HCT116 (cell line): ENCODE measurements around the gene CBX1. TPM values are rescaled to one million over a fixed set of nuclear protein-coding genes. Genes with fewer than 3 reads are reported as not detected.
"Not testable (repeated sequence)": the region's sequence is repeated elsewhere in the genome, so short reads cannot be mapped to it uniquely, and the experiment has no call there.

Experiments used
- ATAC-seq: fragments of 200-7000 bp; cut with Tn5 transposase; 2 replicates; pipeline ENCODE4 v1.9.1; 2020; ENCODE audit warnings: mild to moderate bottlenecking, moderate library complexity
- BruUV-seq: library from RNA; stranded (reverse); fragments of 400-500 nt; replicated peaks from 2 replicates; lab custom pipeline; 2021; lab: Mats Ljungman, UMichigan
- CTCF ChIA-PET: fragments of 300-600 bp; sonication (Branson Sonifier 250); formaldehyde crosslinking; loops from one replicate; lab custom pipeline; 2021; ENCODE audit warnings: antibody characterized with exemption; lab: Charles Lee
- POLR2A ChIA-PET: fragments of 300-600, 350-600 bp; sonication (Branson Sonifier 250); formaldehyde crosslinking; loops from one replicate; lab custom pipeline; 2021; ENCODE audit warnings: antibody characterized with exemption; lab: Charles Lee
- RAD21 ChIA-PET, 2 experiments: fragments of 300-600 bp; sonication (Branson Sonifier 250); formaldehyde crosslinking; loops; one replicate each; lab custom pipeline; 2023; ENCODE audit warnings: low total read pairs in 2 of 2; ENCODE audit not compliant: uncharacterized antibody in 2 of 2, unreplicated experiment in 2 of 2, low non-redundant PET in 1 of 2; lab: Charles Lee
- DNase-seq: peaks from one replicate; pipeline ENCODE4 v3.0.0-alpha.2; 2010; ENCODE audit warnings: low read depth, low spot score
- H2AFZ ChIP-seq: fragments of 200-600 bp; shearing (Covaris generic), sonication (generic); 2 replicates; pipeline ENCODE4 v1.6.1; 2017; ENCODE audit warnings: low read depth, mixed run types, mixed read lengths, antibody characterized with exemption, low read length; ENCODE audit not compliant: poor library complexity, severe bottlenecking
- H3K27ac ChIP-seq: 2 replicates; pipeline ENCODE4 v1.5.1; 2012; ENCODE audit warnings: low read depth, low read length
- H3K27me3 ChIP-seq: fragments of 200-600 bp; sonication (generic); 2 replicates; pipeline ENCODE4 v1.6.1; 2016; ENCODE audit warnings: mixed run types, low read length, mixed read lengths; ENCODE audit not compliant: insufficient read depth
- H3K36me3 ChIP-seq, 2 experiments: fragments of 200-500 bp in 1 of 2; fragments of 200-600 bp in 1 of 2; sonication (Bioruptor generic) in 1 of 2; sonication (generic) in 1 of 2; 2 replicates each; pipeline versions ENCODE4 v1.5.1 to v1.6.1; 2014 to 2016; ENCODE audit warnings: low read length in 2 of 2, inconsistent platforms in 1 of 2, mixed read lengths in 1 of 2, mixed run types in 1 of 2; ENCODE audit not compliant: insufficient read depth in 2 of 2, control insufficient read depth in 1 of 2
- H3K4me1 ChIP-seq, 2 experiments: fragments of 200-600 bp in 1 of 2; sonication (generic) in 1 of 2; 2 replicates each; pipeline versions ENCODE4 v1.5.1 to v1.6.1; 2012 to 2017; ENCODE audit warnings: low read length in 2 of 2, inconsistent platforms in 1 of 2, mild to moderate bottlenecking in 1 of 2, mixed read lengths in 1 of 2, mixed run types in 1 of 2, moderate library complexity in 1 of 2; ENCODE audit not compliant: insufficient read depth in 2 of 2, control insufficient read depth in 1 of 2
- H3K4me2 ChIP-seq: fragments of 200-600 bp; sonication (generic); 2 replicates; pipeline ENCODE4 v1.6.1; 2017; ENCODE audit warnings: mixed run types, low read length, mixed read lengths
- H3K4me3 ChIP-seq, 2 experiments: fragments of 200-600 bp in 1 of 2; sonication (generic) in 1 of 2; replicated peaks in 1 of 2; 2 replicates each; pipeline ENCODE4 v1.5.1; 2011 to 2016; ENCODE audit warnings: low read length in 2 of 2, control low read depth in 1 of 2, low read depth in 1 of 2, mild to moderate bottlenecking in 1 of 2, mixed read lengths in 1 of 2, mixed run types in 1 of 2
- H3K79me2 ChIP-seq: fragments of 200-600 bp; sonication (generic); 2 replicates; pipeline ENCODE4 v1.6.1; 2017; ENCODE audit warnings: mild to moderate bottlenecking, mixed run types, low read length, moderate library complexity, mixed read lengths; ENCODE audit not compliant: insufficient read depth
- H3K9ac ChIP-seq: fragments of 200-600 bp; sonication (generic); 2 replicates; pipeline ENCODE4 v1.6.1; 2016; ENCODE audit warnings: low read length, mixed read lengths
- H3K9me2 ChIP-seq: fragments of 200-600 bp; sonication (generic), shearing (Covaris generic); 2 replicates; pipeline ENCODE4 v1.6.1; 2017; ENCODE audit warnings: mixed run types, mild to moderate bottlenecking, moderate library complexity; ENCODE audit not compliant: insufficient read depth
- H3K9me3 ChIP-seq, 2 experiments: fragments of 200-500 bp in 1 of 2; fragments of 200-600 bp in 1 of 2; sonication (Bioruptor generic) in 1 of 2; sonication (generic) in 1 of 2; 2 replicates each; pipeline ENCODE4 v1.6.1; 2014 to 2017; ENCODE audit warnings: low read length in 2 of 2, mixed read lengths in 2 of 2, inconsistent platforms in 1 of 2, low read depth in 1 of 2, mild to moderate bottlenecking in 1 of 2, mixed run types in 1 of 2, moderate library complexity in 1 of 2; ENCODE audit not compliant: control insufficient read depth in 1 of 2, insufficient read depth in 1 of 2
- H4K20me1 ChIP-seq: fragments of 200-600 bp; sonication (generic), shearing (Covaris generic); 2 replicates; pipeline ENCODE4 v1.6.1; 2017; ENCODE audit warnings: mixed run types, mild to moderate bottlenecking, moderate library complexity; ENCODE audit not compliant: insufficient read depth
- CEBPB ChIP-seq: IDR thresholded peaks from 2 replicates; pipeline ENCODE4 v1.6.1; 2012; ENCODE audit warnings: low read depth
- ELF1 ChIP-seq: IDR thresholded peaks from 2 replicates; pipeline ENCODE4 v1.6.1; 2012; ENCODE audit warnings: low read depth, borderline replicate concordance
- EZH2 ChIP-seq: fragments of 200-600 bp; sonication (generic); IDR thresholded peaks from 2 replicates; pipeline ENCODE4 v1.6.1; 2017; ENCODE audit warnings: antibody characterized with exemption, mixed run types
- POLR2A ChIP-seq: IDR thresholded peaks from 2 replicates; pipeline ENCODE4 v1.7.0; 2011; ENCODE audit warnings: borderline replicate concordance; ENCODE audit not compliant: insufficient read depth, insufficient read length; ENCODE audit errors: extremely low read depth
- POLR2AphosphoS5 ChIP-seq: IDR thresholded peaks from 2 replicates; pipeline ENCODE4 v1.6.1; 2011; ENCODE audit warnings: mild to moderate bottlenecking, low read depth, low read length, moderate library complexity
- RAD21 ChIP-seq: IDR thresholded peaks from 2 replicates; pipeline ENCODE4 v1.6.1; 2012; ENCODE audit warnings: low read depth, mild to moderate bottlenecking
- SIN3A ChIP-seq: IDR thresholded peaks from 2 replicates; pipeline ENCODE4 v1.6.1; 2012; ENCODE audit warnings: low read depth
- SP1 ChIP-seq: IDR thresholded peaks from 2 replicates; pipeline ENCODE4 v1.6.1; 2012; ENCODE audit warnings: low read depth
- ZFX ChIP-seq: fragments of 450-650 bp; IDR thresholded peaks from 2 replicates; pipeline ENCODE4 v1.6.1; 2017
- ZNF274 ChIP-seq: fragments of 200-500 bp; sonication (Bioruptor generic); IDR thresholded peaks from 2 replicates; pipeline ENCODE4 v1.6.1; 2014; ENCODE audit warnings: mild to moderate bottlenecking, low read depth, low read length, inconsistent platforms
- intact Hi-C: fragments of 100-400 bp; cut with micrococcal nuclease; formaldehyde crosslinking; loops from 2 replicates; pipeline ENCODE4 v1.10.0; 2022
- total RNA-seq: library from RNA; stranded (reverse); gene quantifications from one replicate; pipeline ENCODE4 v1.2.1, GENCODE V29; 2021; ENCODE audit not compliant: unreplicated experiment

The CBX1 gene
- total RNA-seq, 1 experiment from 2014 or later, result 136 TPM

DNA sequence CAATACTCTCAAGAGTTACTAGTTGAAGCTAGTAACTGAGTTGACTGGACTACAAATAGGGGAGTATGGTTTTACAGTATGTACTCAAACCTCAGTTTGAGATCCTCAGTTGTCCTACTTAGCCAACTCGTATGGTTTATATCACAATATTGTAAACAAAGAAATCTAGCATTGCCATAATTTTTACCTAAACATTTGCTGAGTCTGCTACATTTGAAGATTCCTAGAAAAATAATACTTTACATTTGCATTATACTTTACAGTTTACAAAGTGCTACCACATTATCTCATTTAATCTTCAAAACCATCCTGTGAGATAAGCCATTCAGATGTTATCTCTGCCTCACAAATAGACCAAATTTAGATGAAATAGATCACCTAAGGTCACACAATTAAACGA, 16.3 kb downstream of the CBX1 start:
- ChIA-PET POLR2A (interaction anchor here (2.4 kb wide), 1 partner anchor 36 kb away, joined by 9 read pairs; the partner anchor contains the start of gene NFE2L1), RAD21 (no interaction called here), CTCF (interaction anchor here (1.4 kb wide), 1 partner anchor 9 kb away, joined by 3 read pairs; no protein-coding TSS in a partner anchor)
- no peaks in the 10 kb centered on the region for H3K9me2 ChIP-seq
- no peak overlapping the region for H3K9ac ChIP-seq
- H3K9me3 ChIP-seq, result no peaks in the 10 kb centered on the region
- DNase-seq, result no peak
- TF ChIP-seq ZNF274 (no peak), ELF1 (no peak)
- peaks cover 92% of the 10 kb centered on the region for H3K79me2 ChIP-seq
- no peak overlapping the region for H3K4me2 ChIP-seq
- ATAC-seq, result no peak
- no peak overlapping the region for H3K4me3 ChIP-seq
- peaks cover 7% of the 10 kb centered on the region; the same call in 1 of the 2 replicates for H4K20me1 ChIP-seq
- H3K27me3 ChIP-seq, result no peaks in the 10 kb centered on the region
- peaks cover 3 to 7% of the 10 kb centered on the region in 2 experiments; a peak in 2 of 4 replicates for H3K4me1 ChIP-seq
- H3K36me3 ChIP-seq, result no peaks in the 10 kb centered on the region
- no peak overlapping the region for H2AFZ ChIP-seq
- no peak overlapping the region for H3K27ac ChIP-seq
- TSS peak; percentile 36 for BruUV-seq
- intact Hi-C loops, result no loop called here

GRCh38 chr17:48081858-48082257, 19.4 kb downstream of the CBX1 start:
- CTCF ChIA-PET, result interaction anchor here (0.6 to 3.8 kb wide), 6 partner anchors 10 to 56 kb away, joined by 3 to 56 read pairs (median 20); partner anchors contain the start of gene NFE2L1

DNA sequence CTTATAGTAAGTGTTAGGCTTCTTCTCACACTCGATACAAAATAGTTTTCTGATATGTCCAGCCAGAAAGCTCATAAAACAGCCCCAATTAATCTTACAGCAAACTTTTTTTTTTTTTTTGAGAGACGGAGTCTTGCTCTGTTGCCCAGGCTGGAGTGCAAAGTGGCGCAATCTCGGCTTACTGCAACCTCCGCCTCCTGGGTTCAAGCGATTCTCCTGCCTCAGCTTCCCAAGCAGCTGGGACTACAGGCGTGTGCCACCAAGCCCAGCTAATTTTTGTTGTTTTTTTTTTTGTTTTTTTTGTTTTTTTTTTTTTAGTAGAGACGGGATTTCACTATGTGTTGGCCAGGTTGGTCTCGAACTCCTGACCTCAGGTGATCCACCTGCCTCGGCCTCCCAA, 24.1 kb downstream of the CBX1 start:
- BruUV-seq, H2AFZ ChIP-seq, DNase-seq, RAD21 ChIA-PET, H3K27ac ChIP-seq, H3K4me3 ChIP-seq, H3K4me2 ChIP-seq, H3K27me3 ChIP-seq, H3K9me3 ChIP-seq, H4K20me1 ChIP-seq, H3K4me1 ChIP-seq, ATAC-seq, H3K9me2 ChIP-seq, H3K9ac ChIP-seq, intact Hi-C loops: not testable (repeated sequence)
- ChIA-PET CTCF (interaction anchor here (1.7 to 7.9 kb wide), 2 partner anchors 9 to 51 kb away, joined by 4 to 79 read pairs; no protein-coding TSS in a partner anchor), POLR2A (interaction anchor here (1.4 kb wide), 1 partner anchor 23 kb away, joined by 3 read pairs; no protein-coding TSS in a partner anchor)
- Histone ChIP-seq H3K36me3 (peaks cover 28 to 35% of the 10 kb centered on the region in 2 experiments; a peak in 3 of 4 replicates), H3K79me2 (peaks cover 64% of the 10 kb centered on the region)

More at GRCh38 chr17:48081858-48082257, 19.4 kb downstream of the CBX1 start:
- Histone ChIP-seq H3K4me1 (peaks cover 4 to 5% of the 10 kb centered on the region in 2 experiments; a peak in 2 of 4 replicates), H2AFZ (no peak overlapping the region), H3K4me2 (no peak overlapping the region), H3K27me3 (no peaks in the 10 kb centered on the region), H3K36me3 (peaks cover under 1 to 2% of the 10 kb centered on the region in 2 experiments; a peak in 3 of 4 replicates), H3K27ac (no peak overlapping the region), H3K4me3 (no peak overlapping the region), H3K9ac (no peak overlapping the region), H3K9me3 (no peaks in the 10 kb centered on the region), H3K79me2 (peaks cover 92% of the 10 kb centered on the region), H4K20me1 (peaks cover 7% of the 10 kb centered on the region; the same call in 1 of the 2 replicates), H3K9me2 (no peaks in the 10 kb centered on the region)
- DNase-seq (no peak), ATAC-seq (no peak)
- ChIA-PET RAD21 (interaction anchor here in 1 of 2 experiments (1.4 kb wide), 1 partner anchor 49 kb away, joined by 6 read pairs; no protein-coding TSS in a partner anchor), POLR2A (interaction anchor here (1.1 to 3.1 kb wide), 3 partner anchors 9 to 33 kb away, joined by 3 to 13 read pairs (median 5); partner anchors contain the start of gene NFE2L1)
- TF ChIP-seq RAD21, result no peak
- TF ChIP-seq ZFX, result no peak
- TF ChIP-seq SP1, result no peak
- no peak for TF ChIP-seq EZH2
- TF ChIP-seq SIN3A, result no peak
- no peak for TF ChIP-seq CEBPB
- no peak for TF ChIP-seq POLR2AphosphoS5
- no peak for TF ChIP-seq POLR2A
- no TSS peak for BruUV-seq
- intact Hi-C loops, result no loop called here
